ENCODE results near the gene ADCY1.

DNA sequence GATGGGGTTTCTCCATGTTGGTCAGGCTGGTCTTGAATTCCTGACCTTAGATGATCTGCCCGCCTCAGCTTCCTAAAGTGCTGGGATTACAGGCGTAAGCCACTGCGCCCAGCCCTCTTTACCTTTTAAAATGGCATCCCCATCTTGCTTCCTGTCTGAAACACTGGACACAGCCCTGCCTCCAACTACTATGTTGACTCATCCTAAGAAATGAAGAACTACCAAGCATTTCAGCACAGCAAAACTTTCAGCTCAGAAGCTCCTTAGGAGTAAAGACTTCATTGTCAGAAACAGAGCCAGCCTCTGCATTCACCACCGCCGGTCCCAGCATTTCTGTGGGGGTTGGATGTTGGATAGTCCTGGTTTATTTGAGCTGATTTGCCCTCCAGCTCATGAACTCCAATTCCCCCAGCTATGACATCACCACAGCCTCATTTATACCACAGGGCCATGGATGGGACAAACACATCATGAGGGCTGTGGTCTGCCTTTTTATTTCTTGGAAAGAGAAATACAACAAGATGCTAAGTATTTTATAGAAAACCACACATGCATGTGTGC lies 123.5 kb downstream of the ADCY1 start:
- no peak for TF ChIP-seq POLR2A (IDR thresholded peaks at IDR 0.05)
- TF ChIP-seq, protein P1, sequence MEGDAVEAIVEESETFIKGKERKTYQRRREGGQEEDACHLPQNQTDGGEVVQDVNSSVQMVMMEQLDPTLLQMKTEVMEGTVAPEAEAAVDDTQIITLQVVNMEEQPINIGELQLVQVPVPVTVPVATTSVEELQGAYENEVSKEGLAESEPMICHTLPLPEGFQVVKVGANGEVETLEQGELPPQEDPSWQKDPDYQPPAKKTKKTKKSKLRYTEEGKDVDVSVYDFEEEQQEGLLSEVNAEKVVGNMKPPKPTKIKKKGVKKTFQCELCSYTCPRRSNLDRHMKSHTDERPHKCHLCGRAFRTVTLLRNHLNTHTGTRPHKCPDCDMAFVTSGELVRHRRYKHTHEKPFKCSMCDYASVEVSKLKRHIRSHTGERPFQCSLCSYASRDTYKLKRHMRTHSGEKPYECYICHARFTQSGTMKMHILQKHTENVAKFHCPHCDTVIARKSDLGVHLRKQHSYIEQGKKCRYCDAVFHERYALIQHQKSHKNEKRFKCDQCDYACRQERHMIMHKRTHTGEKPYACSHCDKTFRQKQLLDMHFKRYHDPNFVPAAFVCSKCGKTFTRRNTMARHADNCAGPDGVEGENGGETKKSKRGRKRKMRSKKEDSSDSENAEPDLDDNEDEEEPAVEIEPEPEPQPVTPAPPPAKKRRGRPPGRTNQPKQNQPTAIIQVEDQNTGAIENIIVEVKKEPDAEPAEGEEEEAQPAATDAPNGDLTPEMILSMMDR (IDR thresholded peaks at IDR 0.05), result no peak
